Liver (tissue), 9 donors: ENCODE results near the gene CACNA2D1. TPM values are rescaled to one million over a fixed set of nuclear protein-coding genes. Genes with fewer than 3 reads are reported as not detected.

Experiments
- DNase-seq: peaks from one replicate; pipeline ENCODE4 v3.0.0-alpha.2; 2017; ENCODE audit warnings: low spot score
- H3K27ac ChIP-seq, 2 donors: one replicate each; pipeline ENCODE4 v1.7.0; 2013; ENCODE audit warnings: inconsistent platforms in 2 of 2, low read length in 2 of 2, control low read depth in 1 of 2, low read depth in 1 of 2, mild to moderate bottlenecking in 1 of 2
- H3K27me3 ChIP-seq, 4 donors: one replicate each; pipeline versions ENCODE4 v1.6.1 to v1.7.0; 2013; ENCODE audit warnings: low read length in 3 of 4, inconsistent platforms in 1 of 4, mild to moderate bottlenecking in 1 of 4, moderate library complexity in 1 of 4; ENCODE audit not compliant: control insufficient read depth in 4 of 4, insufficient read depth in 4 of 4
- H3K36me3 ChIP-seq, 4 donors: one replicate each; pipeline versions ENCODE4 v1.6.1 to v1.7.0; 2013; ENCODE audit warnings: low read length in 3 of 4, mild to moderate bottlenecking in 3 of 4, low read depth in 1 of 4, moderate library complexity in 1 of 4; ENCODE audit not compliant: control insufficient read depth in 4 of 4, insufficient read depth in 3 of 4
- H3K4me1 ChIP-seq, 4 donors: one replicate each; pipeline versions ENCODE4 v1.6.1 to v1.7.0; 2013; ENCODE audit warnings: low read length in 3 of 4, mild to moderate bottlenecking in 3 of 4, moderate library complexity in 1 of 4; ENCODE audit not compliant: control insufficient read depth in 4 of 4, insufficient read depth in 4 of 4
- H3K4me3 ChIP-seq, 3 donors: one replicate each; pipeline versions ENCODE4 v1.6.1 to v1.7.0; 2013; ENCODE audit warnings: low read length in 3 of 3, control low read depth in 1 of 3, low read depth in 1 of 3, mild to moderate bottlenecking in 1 of 3
- H3K9ac ChIP-seq, 2 donors: one replicate each; pipeline ENCODE4 v1.7.0; 2013; ENCODE audit warnings: low read length in 2 of 2, mild to moderate bottlenecking in 2 of 2, moderate library complexity in 2 of 2, control low read depth in 1 of 2, low read depth in 1 of 2
- H3K9me3 ChIP-seq, 4 donors: one replicate each; pipeline versions ENCODE4 v1.6.1 to v1.7.0; 2013; ENCODE audit warnings: low read length in 3 of 4; ENCODE audit not compliant: control insufficient read depth in 4 of 4
- ATF3 ChIP-seq: IDR thresholded peaks from 2 replicates; pipeline ENCODE4 v1.6.1; 2016; ENCODE audit warnings: antibody characterized with exemption
- CTCF ChIP-seq: fragments of 150-350 bp; IDR thresholded peaks from 2 replicates; pipeline ENCODE4 v1.5.1; 2017; ENCODE audit warnings: improper control_type of control experiment, low read depth, low read length; ENCODE audit not compliant: missing input control
- FOXA1 ChIP-seq: IDR thresholded peaks from 2 replicates; pipeline ENCODE4 v1.6.1; 2016; ENCODE audit warnings: antibody characterized with exemption
- FOXA2 ChIP-seq: IDR thresholded peaks from 2 replicates; pipeline ENCODE4 v1.6.1; 2016; ENCODE audit warnings: antibody characterized with exemption
- GABPA ChIP-seq, 2 donors: IDR thresholded peaks in 1 of 2; conservative IDR thresholded peaks in 1 of 2; 2 replicates each; pipeline ENCODE4 v1.6.1; 2016; ENCODE audit warnings: antibody characterized with exemption in 2 of 2, mild to moderate bottlenecking in 1 of 2, moderate library complexity in 1 of 2
- HNF4A ChIP-seq, 2 donors: conservative IDR thresholded peaks; 2 replicates each; pipeline ENCODE4 v1.6.1; 2016; ENCODE audit warnings: antibody characterized with exemption in 2 of 2, mild to moderate bottlenecking in 2 of 2
- HNF4G ChIP-seq: IDR thresholded peaks from 2 replicates; pipeline ENCODE4 v1.6.1; 2016; ENCODE audit warnings: antibody characterized with exemption
- MAX ChIP-seq: IDR thresholded peaks from 2 replicates; pipeline ENCODE4 v1.6.1; 2016; ENCODE audit warnings: antibody characterized with exemption
- RAD21 ChIP-seq, 2 donors: IDR thresholded peaks; 2 replicates each; pipeline ENCODE4 v1.6.1; 2016; ENCODE audit warnings: antibody characterized with exemption in 2 of 2, mild to moderate bottlenecking in 2 of 2
- REST ChIP-seq: IDR thresholded peaks from 2 replicates; pipeline ENCODE4 v1.6.1; 2016; ENCODE audit warnings: antibody characterized with exemption, mild to moderate bottlenecking
- RXRA ChIP-seq, 2 donors: IDR thresholded peaks; 2 replicates each; pipeline ENCODE4 v1.6.1; 2017 to 2018; ENCODE audit warnings: antibody characterized with exemption in 2 of 2, mild to moderate bottlenecking in 1 of 2
- WGBS: extraction: QIAGEN DNeasy Blood & Tissue Kit; methylation state at CpG from one replicate; pipeline ENCODE4 v1.1.7; 2013; 5-methylcytosine and 5-hydroxymethylcytosine counted together
- polyA plus RNA-seq, 2 donors: library from polyadenylated mRNA; stranded (reverse) in 1 of 2; unstranded in 1 of 2; fragments of 200-250 nt in 1 of 2; fragments of >200 nt in 1 of 2; fragmentation: Nextera tagmentation in 1 of 2; extraction: Ambion mirVana in 1 of 2; gene quantifications; one replicate each; pipeline versions ENCODE4 v1.2.1 to v1.2.3, GENCODE V29; 2013 to 2015
- total RNA-seq, 2 donors: library from RNA; depleted of rRNA; stranded (reverse); fragments of >200 nt; gene quantifications; one replicate each; pipeline ENCODE4 v1.2.3, GENCODE V29; 2014
- donor health status: healthy.
- donor health status: healthy.
- donor health status: healthy.
- donor health status: healthy.
- donor health status: healthy.

CACNA2D1 gene
- total and polyA plus RNA-seq, 4 donors: 0.42 to 2.3 (median 0.94) TPM

- TF ChIP-seq HNF4G: no peak
- WGBS: 77% methylated on average over 5 of the region's 5 CpGs
- H3K4me3 ChIP-seq: no peak overlapping the region
These were observed 234.3 kb downstream of the CACNA2D1 start for GRCh38 chr7:82209179-82209747.

GRCh38 chr7:82204694-82205093, 238.9 kb downstream of the CACNA2D1 start:
- no peak overlapping the region for H3K4me3 ChIP-seq
- no peak for DNase-seq
- no peaks in the 10 kb centered on the region for H3K4me1 ChIP-seq
- no peaks in the 10 kb centered on the region for H3K9me3 ChIP-seq
- H3K27me3 ChIP-seq: no peaks in the 10 kb centered on the region
- 89% methylated on average over 4 of the region's 4 CpGs for WGBS
- no peak overlapping the region for H3K27ac ChIP-seq
- H3K9ac ChIP-seq: no peak overlapping the region
- H3K36me3 ChIP-seq: no peaks in the 10 kb centered on the region
- TF ChIP-seq CTCF (no peak), FOXA2 (no peak), FOXA1 (no peak), RAD21 (IDR thresholded peaks at IDR 0.05) (no peak), HNF4A (conservative IDR thresholded peaks at IDR 0.05) (no peak), REST (no peak)

More at GRCh38 chr7:82209179-82209747, 234.3 kb downstream of the CACNA2D1 start:
- Histone ChIP-seq H3K4me1 (no peaks in the 10 kb centered on the region), H3K9ac (no peak overlapping the region), H3K27me3 (peaks cover 0 to 4% (median 0%) of the 10 kb centered on the region in 4 donors), H3K9me3 (peaks cover 0 to 4% (median 0%) of the 10 kb centered on the region in 4 donors), H3K27ac (no peak overlapping the region), H3K36me3 (no peaks in the 10 kb centered on the region)
- DNase-seq: no peak

GRCh38 chr7:82202965-82203364, 240.6 kb downstream of the CACNA2D1 start:
- no peaks in the 10 kb centered on the region for H3K27me3 ChIP-seq
- H3K36me3 ChIP-seq: no peaks in the 10 kb centered on the region
- no peak overlapping the region for H3K27ac ChIP-seq
- 88% methylated on average over 9 of the region's 9 CpGs for WGBS
- H3K9ac ChIP-seq: no peak overlapping the region
- no peak for TF ChIP-seq CTCF
- TF ChIP-seq MAX: no peak
- TF ChIP-seq GABPA (IDR thresholded peaks at IDR 0.05 in 1 of 2, conservative IDR thresholded peaks at IDR 0.05 in 1 of 2): no peak
- no peak for TF ChIP-seq HNF4G
- TF ChIP-seq HNF4A (conservative IDR thresholded peaks at IDR 0.05): no peak
- TF ChIP-seq RXRA (IDR thresholded peaks at IDR 0.05): no peak
- TF ChIP-seq FOXA2: no peak
- no peak for TF ChIP-seq REST
- TF ChIP-seq ATF3: no peak
- no peak overlapping the region for H3K4me3 ChIP-seq
- H3K9me3 ChIP-seq: no peaks in the 10 kb centered on the region
- DNase-seq: no peak
- no peaks in the 10 kb centered on the region for H3K4me1 ChIP-seq
